HG03442 (cell line): ENCODE data around the gene SASH1.

Experiments
- ATAC-seq: cut with Tn5 transposase; IDR thresholded peaks from one replicate; pipeline ENCODE4 v1.9.1; 2021; ENCODE audit warnings: mild to moderate bottlenecking, moderate library complexity; ENCODE audit not compliant: unreplicated experiment

Gene SASH1

DNA sequence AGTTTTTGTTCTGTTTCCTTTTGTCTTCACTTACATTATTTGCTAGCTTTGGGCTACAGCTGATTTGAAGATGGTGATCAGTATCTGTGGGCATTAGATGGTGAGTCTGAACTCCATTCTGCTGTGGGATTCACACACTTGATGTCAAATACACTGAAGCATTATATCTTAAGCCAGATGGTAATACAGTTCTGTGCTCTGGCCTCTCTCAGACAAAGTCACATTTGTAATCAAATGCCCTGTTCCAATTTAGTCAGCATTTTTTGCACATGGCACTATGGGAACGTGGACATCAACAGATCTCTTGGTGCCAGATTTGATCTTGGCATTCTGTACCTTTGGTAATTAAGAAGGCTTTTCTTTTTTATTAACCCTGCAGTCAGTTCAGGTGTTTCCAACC, 56.0 kb downstream of the SASH1 start:
- ATAC-seq = no peak

GRCh38 chr6:148401571-148401970, 58.9 kb downstream of the SASH1 start:
- ATAC-seq = no peak

- ATAC-seq = no peak
Measured at GRCh38 chr6:148404456-148405054, 61.9 kb downstream of the SASH1 start.

- no peak for ATAC-seq
Measured at GRCh38 chr6:148405894-148406293, 63.3 kb downstream of the SASH1 start.

GRCh38 chr6:148406579-148407371, 64.1 kb downstream of the SASH1 start:
- ATAC-seq = no peak

GRCh38 chr6:148407372-148407771, 64.7 kb downstream of the SASH1 start:
- no peak for ATAC-seq

- no peak for ATAC-seq
Measured at GRCh38 chr6:148413321-148414091, 70.9 kb downstream of the SASH1 start.

DNA sequence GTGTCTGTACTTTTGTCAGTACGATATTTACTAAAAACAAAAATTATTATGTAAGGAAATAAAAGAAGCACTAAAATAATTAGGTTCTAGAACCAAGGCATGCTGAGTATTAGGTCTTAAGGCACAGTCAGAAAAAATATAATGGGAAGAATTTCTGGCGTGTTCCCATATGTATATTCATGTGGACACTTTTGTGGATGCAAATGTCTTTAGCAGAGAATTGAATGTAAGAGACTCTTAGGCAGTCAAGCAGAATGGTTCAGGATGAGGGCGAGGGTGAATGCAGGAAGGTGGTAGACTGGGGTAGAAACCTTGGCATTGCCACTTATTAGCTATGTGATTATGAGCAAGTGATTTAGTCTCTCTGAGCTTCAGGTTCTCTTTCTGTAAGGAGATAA, 71.5 kb downstream of the SASH1 start:
- ATAC-seq = no peak

DNA sequence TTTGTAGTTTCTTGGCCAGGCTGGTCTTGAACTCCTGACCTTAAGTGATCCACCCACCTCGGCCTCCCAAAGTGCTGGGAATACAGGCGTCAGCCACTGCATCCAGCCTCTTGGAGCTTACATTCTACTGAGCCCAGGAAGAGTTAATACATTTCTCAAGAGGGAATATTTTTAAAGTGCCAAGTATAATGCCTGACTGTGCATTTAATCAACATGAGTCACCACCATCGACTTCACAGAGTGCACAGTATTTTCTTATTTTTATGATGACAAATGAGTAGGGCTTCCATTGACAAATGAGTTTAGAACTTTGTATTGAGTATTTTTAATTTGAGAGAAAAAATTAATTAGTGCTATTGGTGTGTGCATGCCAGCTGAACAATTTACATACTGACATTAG, 72.2 kb downstream of the SASH1 start:
- no peak for ATAC-seq

DNA sequence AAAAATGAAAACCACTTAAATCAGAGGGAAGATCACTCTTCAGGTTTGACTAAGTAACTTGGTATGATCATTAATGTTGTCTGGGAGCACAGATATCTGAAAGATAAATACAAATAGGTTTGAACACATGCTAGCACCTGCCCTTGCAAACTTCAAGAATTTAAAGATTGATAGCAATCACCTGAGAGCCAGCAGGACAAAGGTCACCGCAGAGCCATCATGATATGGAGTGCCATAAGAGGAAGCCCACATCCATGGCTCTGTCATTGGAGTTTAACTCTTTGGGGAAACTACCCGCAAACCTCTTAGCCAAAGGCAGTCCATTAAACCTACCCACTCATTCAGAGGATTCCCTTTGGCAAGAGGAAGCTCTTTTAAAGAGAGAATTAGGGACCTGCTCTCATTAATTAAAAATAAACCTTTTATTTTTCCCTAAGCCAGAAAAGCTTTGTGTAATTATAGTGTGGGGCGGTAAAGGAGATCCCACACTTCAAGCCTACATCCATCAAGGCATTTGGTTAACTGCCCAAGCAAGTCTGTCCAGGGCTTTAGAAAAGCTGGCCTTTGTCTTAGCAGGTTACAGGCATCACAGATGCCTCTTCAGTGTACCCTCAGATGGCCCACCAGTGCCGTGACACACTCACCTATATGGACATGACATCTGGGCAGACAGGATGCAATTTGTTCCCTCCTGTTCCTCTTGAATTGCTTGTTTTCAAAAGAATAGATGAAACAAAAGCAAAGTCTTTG, 73.0 kb downstream of the SASH1 start:
- ATAC-seq = no peak

DNA sequence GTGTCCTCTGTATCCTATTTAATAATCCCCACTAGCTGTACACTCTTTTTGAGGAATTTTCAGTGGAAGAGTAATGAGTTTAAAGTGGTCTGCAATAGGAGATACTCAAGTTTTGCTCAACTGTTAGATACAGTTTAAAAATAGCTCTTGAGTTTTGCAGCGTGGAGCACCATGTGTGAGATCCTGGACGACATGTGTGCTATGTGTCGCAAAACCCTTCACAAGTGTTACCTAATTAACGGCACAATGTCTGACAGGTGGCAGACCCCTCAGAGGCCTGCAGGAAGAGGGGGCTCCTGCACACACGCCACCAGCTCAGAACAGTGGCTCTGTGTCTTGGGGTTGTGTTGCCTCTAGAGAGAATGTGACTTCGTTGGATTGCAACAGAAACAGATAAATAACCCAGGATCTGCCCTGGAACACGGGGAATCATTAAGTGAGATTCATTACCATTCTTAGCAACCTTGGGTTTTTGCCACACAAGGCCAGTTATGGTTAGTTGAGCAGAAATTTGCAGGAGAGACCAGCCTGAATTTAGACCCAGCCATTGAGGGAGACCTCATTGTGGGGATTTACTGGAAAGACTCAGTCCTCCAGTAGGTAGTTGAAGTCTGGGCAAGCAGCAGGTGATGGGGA, 73.8 kb downstream of the SASH1 start:
- no peak for ATAC-seq

GRCh38 chr6:148417045-148417444, 74.4 kb downstream of the SASH1 start:
- ATAC-seq = no peak

DNA sequence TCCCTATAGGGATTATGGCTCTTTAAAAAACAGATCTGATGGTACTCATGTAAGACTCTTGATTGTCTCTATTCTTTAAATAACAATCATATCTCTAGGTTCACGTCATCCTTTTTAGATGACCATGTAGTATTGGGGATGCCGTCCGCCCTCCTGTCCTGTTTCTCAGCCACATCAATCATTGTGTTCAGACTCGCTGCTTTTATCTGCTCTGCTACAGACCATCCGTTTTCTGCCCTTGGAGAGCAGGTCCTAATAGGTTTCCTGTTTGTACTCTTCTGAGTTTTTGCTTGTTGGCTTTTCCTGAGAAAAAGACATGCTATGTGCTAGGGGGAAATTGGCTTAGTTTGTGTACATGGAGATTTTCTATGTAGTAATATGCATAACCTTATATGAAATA, 76.8 kb downstream of the SASH1 start:
- ATAC-seq = no peak

- no peak for ATAC-seq
Measured at GRCh38 chr6:148422085-148422484, 79.4 kb downstream of the SASH1 start.

DNA sequence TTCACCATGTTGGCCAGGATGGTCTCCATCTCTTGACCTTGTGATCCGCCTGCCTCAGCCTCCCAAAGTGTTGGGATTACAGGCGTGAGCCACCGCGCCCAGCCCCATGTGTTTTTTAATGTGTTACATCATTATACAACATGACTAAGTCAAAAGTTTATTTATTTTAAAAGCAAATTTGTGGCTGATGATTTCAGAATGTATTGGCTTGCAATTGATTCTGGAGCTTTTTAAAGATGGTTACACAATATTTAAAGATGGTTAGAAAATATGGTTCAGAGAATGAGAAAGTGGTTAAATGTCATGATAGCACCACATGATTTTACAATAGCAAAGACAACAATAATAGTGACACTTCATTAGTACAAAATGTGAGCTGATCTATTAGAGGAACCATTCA, 80.5 kb downstream of the SASH1 start:
- no peak for ATAC-seq

- ATAC-seq = no peak
Measured at GRCh38 chr6:148423601-148424270, 81.1 kb downstream of the SASH1 start.

GRCh38 chr6:148425443-148425842, 82.8 kb downstream of the SASH1 start:
- ATAC-seq = no peak

GRCh38 chr6:148426317-148426977, 83.8 kb downstream of the SASH1 start:
- no peak for ATAC-seq

DNA sequence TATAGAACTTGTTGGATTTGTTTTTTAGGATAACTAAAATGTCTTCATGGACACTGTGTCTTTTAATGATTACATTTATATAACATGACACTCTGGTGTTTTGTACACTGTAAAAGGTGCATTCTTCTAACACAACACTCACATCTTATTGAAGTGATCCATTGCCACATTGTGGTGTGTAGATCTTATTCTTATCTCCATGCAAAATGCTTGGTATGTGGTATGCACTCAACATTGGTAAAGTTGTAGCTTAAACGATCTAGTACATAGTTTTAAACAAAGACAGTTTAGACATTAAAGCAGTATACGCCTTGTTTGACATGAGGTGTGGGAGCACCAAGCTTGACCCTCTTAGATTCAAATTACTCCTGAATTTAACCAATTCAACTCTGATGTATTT, 84.7 kb downstream of the SASH1 start:
- no peak for ATAC-seq

DNA sequence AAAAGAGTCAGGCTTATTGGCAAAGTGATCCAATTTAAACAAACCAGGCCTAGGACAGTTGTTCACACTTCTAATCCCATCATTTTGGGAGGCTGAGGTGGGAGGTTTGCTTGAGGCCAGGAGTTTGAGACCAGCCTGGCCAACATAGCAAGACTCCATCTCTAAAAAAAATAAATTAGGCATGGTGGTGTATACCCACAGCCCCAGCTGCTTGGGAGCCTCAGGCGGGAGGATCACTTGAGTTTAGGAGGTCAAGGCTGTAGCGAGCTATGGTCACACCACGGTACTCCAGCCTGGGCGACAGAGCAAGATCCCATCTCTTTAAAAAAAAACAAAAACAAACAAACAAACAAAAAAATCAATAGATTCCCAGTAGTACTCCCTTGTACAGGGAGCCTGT, 86.8 kb downstream of the SASH1 start:
- no peak for ATAC-seq
